Measurements from ENCODE around the gene GART.
"Not testable (repeated sequence)": the region's sequence is repeated elsewhere in the genome, so short reads cannot be mapped to it uniquely, and the experiment has no call there.

Gene GART

DNA sequence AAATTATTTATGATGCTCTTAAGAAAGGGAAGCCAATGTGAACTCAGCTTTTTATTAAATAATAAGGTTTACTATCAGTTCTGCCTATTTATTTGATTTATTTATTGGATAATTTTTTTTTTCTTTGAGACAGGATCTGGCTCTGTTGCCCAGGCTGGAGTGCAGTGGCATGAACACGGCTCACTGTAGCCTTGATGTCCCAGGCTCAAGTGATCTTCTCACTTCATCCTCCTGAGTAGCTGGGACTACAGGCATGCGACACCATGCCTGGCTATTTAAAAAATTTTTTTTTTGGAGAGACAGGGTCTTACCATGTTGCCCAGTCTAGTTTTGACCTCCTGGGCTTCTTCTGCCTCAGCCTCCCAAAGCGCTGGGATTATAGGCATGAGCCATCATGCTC lies 29.4 kb downstream of the GART start:
- DNase-seq (ENCODE audit: low spot score), result no peak

DNA sequence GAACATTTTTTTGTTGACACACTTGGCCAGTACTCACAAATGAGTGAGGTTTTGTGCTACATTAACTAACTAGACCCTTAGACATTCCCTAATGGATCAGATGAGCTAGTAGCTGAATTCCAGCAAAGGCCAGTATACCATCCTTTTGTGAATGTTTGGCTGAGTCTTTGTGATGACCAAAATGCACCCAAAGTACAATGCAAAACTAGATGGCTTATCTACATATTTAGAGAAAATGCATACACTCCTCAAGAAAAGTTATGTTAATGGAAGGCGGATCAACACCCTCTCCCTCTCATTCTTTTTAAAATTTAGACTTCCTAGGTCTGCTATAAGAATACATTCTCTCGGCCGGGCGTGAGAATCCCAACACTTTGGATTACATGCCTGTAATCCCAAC lies 30.3 kb downstream of the GART start:
- DNase-seq (ENCODE audit: low spot score), result no peak

DNA sequence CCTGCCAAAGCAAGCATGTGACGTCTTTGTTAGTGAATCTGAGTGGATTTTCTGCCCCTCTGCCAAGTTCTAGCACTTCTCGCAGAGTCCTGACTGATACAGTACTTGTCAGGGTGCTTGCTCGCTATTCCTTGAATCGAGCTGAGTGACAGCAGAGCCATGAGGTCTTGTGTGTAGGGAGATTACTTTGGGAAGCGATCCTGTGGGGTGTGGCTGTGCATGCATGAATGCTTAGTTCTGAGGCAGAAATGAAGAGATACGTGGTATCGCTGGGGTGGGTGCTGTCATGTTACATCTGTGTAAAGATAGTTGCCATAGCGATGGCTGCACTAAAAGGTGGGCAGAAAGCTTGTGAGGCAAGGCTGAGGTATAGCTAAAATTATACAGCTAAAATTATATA lies 31.1 kb downstream of the GART start:
- DNase-seq (ENCODE audit: low spot score), result no peak

DNA sequence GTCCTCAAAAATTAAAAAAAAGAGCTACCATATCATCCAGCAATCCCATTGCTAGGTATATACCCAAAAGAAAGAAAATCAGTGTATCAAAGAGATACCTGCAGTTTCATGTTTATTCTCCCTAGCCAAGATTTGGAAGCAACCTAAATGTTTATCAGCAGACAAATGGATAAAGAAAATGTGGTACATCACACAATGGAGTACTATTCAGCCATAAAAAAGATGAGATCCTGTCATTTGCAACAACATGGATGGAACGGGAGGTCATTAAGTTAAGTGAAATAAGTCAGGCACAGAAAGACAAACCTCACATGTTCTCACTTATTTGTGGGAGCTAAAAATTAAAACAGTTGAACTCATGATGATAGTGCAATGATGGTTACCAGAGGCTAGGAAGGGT lies 34.9 kb downstream of the GART start:
- not testable (repeated sequence) for DNase-seq (ENCODE audit: low spot score)

DNA sequence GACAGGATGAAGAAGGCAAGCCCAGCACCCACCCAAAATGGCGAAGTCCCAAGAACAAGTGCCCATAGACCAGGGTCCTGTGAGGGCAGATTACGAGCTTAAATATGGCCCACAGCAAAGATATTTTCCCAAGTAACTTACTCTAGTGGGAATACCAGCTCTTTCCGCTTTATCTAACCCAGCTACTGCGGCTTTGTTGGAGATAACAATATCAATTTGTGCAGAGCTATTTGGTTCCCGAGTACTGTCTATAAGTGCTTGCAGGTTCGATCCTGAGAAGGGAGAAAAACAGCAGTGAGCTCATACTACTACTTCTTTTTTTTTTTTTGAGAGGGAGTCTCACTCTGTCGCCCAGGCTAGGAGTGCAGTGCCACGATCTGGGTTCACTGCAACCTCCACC lies 36.1 kb downstream of the GART start:
- DNase-seq (ENCODE audit: low spot score), result no peak

DNA sequence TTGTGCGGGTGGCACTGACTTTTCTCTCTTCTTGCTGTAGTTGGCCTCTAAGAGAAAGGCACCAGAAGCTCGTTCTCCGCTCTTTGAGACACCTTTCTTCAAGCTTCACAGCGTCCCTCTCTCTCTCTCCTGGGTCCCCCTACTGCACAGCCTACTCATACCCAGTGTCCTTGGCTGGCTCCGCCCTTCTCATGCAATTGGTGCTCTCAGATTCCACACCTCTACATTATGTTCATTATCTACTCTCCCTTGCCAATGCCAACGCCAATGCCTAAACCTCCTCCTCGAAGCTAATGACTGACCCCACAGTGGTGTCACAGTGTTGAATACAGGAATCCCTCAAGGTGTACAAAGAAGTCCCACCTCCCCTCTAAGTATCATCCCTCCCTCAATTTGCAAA lies 45.6 kb downstream of the GART start:
- no peak for DNase-seq (ENCODE audit: low spot score)

DNA sequence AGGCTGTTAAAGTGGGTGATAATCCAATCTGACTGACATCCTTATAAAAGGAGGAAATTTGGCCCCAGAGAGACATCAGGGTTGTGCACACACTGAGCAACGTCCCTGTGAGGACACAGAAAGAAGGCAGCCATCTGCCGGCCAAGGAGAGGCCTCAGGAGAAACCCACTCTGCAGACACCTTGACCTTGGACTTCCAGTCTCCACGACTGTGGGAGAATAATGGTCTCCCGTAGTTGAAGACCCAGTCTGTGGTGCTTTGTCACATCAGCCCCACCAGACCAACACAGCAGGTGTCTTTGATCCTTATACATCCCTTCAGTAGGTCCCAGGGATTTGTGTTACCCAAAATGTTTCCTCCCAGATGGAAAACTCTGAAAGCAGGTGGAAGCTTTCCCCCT lies 46.2 kb downstream of the GART start:
- no peak for DNase-seq (ENCODE audit: low spot score)

DNA sequence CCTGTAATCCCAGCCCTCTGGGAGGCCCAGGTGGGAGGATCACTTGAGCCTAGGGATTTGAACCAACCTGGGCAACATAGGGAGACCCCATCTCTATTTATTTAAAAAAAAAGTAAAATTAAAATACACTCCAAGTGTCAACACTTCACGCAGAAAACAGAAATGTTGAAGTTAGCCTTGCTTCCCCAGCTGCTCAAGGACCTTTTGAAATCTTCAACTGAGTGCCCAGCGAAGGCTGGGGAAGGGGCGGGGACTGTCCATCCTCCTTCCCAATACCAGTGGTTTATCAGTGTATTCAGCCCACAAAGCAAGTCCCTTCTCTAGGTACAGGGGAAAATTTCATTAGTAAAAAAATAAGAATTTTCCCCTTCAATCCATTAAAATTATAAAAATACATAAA lies 48.2 kb downstream of the GART start:
- DNase-seq (ENCODE audit: low spot score), result no peak

DNA sequence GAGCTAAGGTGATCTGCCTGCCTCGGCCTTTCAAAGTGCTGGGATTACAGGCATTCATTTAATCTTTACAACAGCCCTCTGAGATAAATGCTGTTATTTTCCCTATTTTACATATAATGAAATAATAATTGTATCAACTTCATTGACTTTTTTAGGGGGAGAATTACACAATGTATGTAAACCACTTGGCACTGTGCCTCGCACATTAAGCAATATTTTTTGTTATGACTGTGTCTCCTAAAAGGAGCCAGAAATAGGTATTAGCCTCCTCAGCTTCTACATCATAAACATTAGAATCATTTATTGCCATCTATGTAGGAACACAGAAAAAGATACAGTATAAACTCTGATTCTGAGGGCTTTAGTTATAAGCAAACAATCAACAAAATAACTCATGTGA lies 49.3 kb downstream of the GART start:
- no peak for DNase-seq (ENCODE audit: low spot score)

DNA sequence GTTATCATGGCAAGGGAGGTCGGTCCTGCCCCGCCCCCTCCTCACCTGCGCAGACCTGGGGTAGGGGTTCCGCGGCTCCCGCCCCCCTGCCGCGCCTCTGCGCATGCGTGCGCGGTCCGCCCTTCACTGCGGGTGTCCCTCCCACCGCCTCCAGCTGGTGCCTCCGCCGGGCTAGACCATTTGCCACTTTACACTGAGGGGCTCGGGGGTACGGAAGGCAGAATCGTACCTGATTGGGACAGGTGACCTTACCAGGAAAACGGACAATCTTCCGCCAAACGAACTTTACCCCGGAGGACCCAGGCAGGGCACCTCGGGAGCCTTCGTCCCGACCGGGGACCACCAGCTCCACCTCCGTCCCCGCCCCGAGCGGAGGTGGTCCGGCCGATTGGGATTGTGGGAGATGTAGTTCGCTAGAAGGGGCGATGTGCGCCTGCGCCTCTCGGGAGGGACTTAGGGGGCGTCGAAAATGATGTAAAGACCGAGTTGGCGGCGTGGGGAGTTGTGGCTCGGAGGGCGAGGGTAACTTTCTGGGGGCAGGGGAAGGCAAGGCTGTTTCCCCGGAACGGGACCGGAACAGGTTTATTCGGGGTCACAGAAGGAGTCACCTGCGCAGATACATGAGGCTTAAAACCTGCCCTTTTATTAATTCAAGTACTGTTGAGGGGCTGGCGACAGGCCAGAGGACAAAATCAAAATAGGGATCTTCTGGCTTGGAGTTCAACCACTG lies 50.4 kb downstream of the GART start, which contains the start of gene DNAJC28:
Gene DNAJC28 (minus strand): TSS at position 344 of the 730 bp plus-strand sequence. CDS start 2,323 bp downstream, outside the sequence.
- DNase-seq (ENCODE audit: low spot score), result peak; percentile 94

DNA sequence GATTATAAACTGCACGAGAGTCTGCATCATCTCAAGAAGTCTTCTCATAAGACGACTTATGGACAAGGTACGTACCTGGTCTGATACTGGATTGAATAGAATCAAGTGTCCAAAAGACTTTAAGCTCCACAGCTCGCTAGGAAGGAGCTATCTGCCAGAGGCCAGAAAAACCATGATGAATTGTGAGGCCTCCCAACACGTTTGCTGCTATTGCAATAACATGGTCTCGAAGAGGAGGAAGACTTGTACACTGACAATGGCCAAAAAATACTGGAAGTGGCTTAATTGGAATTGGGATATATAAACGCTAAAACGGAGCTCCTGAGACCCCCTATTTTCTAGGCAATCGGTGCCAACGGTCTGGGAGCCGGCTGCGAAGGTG lies 50.9 kb downstream of the GART start:
- DNase-seq (ENCODE audit: low spot score), result no peak

DNA sequence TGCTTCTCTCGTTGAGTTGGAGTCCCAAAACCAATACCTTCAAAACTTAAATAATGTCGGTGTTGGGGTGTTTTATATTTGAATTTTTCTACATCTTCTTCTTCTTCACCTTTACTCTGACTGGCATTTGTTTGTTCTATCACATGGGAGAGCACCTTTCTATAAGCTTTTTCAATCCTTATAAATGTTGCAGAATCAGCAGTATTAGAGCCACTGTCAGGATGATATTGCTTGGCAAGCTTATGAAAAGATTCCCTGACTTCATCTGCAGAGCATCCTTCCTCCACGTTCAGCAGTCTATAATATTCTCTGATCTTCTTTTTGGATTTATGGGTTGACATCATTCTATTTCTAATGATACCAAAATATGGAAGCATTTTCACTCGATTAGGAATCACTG lies 53.0 kb downstream of the GART start:
- no peak for DNase-seq (ENCODE audit: low spot score)

DNA sequence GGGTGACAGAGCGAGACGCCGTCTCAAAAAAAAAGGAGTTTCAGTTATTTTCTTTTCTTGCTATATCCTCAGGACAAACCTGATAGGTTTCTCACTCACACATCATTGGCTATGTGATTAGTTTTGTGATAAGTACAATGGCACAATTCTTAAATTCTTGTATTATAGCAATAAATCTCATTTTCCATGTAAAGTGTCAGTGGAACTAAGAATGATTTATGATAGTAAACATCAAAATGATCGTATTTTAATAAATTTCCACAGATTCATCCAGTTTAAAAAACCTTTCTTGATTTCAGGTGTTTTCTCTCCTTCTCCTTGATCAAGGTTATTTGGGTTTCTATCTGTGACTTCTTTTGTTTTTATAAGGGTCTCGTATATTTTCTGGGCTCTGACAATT lies 53.9 kb downstream of the GART start:
- DNase-seq (ENCODE audit: low spot score), result no peak

DNA sequence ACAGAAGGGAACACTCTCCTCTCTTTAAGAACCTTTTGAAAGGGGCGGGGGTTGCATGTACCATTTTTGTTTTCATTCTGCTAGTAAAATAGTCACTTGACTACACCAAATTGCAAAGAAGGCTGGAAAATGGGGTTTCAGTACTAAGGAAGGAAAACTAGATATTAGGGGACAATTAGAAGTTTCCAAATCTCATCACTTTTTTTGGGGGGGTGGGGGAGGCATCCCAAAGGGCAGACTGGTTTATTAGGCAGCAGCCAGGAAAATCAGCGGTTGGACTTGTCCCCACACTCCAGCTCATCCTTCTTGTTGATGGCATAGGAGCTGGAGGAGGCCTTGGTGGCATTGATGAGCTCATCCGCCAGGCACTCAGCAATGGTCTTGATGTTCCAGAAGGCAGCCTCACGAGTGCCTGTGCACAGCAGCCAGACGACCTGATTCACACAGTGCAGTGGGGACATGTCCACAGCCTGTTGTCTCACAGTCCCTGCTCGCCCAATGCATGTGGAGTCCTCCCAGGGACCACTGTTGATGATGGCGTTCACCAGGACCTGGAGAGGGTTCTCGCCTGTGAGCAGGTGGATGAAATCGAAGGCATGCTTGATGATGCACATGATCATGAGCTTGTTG lies 60.5 kb downstream of the GART start:
- DNase-seq (ENCODE audit: low spot score), result no peak

DNA sequence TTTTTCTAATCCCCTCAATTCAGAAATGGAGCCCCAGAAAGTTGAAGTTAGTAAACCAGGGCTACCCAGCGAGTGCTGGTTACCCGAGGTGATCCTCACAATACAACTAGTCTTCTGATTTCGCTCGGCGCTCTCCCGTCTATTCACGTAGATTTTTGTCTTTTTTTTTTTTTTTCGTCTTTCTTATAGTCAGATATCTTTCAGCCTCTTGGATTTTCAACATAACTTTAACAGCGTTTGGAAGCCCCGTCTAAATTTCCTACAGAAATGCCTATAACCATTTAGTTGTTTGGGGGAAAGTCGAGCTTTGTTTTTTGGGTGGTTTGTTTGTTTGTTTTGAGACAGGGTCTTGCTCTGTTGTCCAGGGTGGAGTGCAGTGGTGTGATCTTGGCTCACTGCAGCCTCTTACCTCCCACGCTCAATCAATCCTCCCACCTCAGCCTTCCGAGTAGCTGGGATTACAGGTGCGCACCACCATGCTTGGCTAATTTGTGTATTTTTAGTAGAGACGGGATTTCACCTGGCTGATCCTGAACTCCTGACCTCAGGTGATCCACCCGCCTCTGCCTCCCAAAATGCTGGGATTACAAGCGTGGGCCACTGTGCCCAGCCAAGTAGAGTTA lies 61.3 kb downstream of the GART start:
- no peak for DNase-seq (ENCODE audit: low spot score)

DNA sequence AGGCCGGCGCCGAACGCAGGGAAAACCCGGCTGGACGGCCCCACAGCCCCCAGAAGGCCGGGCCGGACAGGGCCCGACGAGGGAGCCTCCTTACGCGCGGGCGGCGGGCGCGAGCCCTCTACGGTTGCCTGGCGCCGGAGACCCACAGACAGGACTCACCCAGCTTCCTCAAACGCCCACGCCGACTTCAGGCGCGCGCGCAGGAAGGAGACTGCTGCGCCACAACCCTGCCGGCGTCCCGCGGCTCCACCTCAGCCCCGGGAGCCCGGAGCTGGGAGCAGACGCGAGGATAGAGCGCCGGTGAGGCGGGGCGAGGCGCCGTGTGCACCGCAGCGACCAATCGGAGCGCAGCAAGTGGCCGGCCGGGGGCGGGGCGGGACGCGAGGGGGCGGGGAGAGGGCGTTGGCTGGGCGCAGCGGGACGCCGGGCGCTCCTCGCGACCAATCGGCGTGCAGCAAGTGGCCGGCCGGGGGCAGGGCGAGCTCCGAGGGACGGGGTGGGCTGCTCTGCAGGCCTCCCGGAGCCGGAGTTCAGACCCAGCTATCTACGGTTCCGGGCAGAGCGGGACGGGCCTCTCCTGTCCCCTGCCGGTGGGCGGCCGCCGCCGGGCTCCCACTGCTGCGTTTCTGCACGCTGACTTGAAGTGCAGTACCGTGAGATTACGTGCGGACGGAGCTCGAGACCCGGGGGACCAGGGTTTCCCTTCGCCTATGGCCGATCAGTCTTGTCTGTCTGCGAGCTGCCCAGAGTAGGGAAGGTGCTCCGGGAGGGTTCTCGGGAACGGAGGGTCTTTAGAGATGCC lies 62.0 kb downstream of the GART start, which contains the start of gene TMEM50B:
Gene TMEM50B (minus strand): TSS at position 296 of the 802 bp plus-strand sequence. CDS start 11,089 bp downstream, outside the sequence.
- peak; percentile 95 for DNase-seq (ENCODE audit: low spot score)

DNA sequence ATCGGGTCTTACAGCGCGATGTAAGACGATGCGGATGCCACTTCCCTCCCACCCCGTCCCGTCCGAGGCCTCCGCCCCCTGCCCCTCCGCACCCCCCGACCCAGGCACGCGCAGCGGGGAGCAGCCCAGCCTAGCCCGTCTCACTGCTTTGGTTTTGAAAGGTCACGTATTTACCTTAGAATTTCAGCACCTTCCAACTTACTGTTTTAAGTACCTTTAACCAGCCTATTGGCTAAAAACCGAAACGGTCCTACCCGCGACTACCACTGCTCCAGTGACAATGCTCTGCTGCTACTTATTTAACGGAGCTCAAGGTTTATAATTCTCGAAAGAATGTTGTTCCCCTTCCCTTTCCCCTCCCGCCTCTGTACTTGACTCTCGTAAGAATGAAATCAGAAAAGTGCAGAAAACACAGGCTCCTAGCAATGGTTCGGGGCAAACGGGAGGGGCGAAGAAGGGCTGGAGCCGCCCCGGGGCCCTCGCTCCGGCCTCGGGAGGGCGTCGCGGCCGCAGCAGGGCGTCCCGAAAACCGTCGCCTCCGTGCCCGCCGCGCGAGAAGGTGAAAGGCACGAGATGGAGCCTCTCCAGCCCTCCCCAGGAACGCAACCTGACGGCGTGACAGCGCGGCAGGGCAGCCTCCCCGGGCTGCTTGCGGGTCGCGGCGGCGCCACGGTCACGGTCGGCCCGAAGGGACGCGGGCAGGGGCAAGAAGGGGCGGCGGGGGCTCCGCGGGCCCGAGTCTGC lies 62.8 kb downstream of the GART start:
- peak; percentile 53 for DNase-seq (ENCODE audit: low spot score)

DNA sequence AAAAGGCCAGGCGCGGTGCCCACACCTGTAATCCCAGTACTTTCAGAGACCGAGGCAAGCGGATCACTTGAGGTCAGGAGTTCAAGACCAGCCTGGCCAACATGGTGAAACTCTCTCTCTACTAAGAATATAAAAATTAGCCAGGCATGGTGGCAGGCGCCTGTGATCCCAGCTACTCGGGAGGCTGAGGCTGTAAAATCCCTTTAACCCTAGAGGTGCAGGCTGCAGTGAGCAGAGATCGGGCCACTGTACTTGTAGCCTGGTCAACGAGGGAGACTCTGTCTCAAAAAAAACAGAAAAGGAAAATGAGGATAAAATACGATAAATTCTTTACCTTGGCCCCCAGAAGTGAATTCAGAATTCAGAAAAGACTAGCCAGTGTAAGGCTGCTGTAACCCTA lies 63.7 kb downstream of the GART start:
- no peak for DNase-seq (ENCODE audit: low spot score)

DNA sequence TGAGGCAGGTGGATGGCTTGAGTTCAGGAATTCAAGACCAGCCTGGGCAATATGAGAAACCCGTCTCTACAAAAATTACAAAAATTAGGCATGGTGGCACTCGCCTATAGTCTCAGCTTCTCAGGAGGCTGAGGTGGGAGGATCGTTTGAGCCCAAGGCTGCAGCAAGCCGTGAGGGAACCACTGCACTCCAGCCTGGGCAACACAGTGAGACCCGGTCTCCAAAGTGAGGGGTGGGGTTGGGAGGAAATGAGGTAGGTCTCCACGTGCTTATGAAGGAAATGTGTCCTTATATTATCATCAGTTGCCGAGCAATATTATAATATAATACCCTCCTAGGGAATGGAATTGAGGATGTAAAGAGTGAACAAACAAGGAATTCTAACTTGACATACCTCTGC lies 64.9 kb downstream of the GART start:
- DNase-seq (ENCODE audit: low spot score), result no peak

DNA sequence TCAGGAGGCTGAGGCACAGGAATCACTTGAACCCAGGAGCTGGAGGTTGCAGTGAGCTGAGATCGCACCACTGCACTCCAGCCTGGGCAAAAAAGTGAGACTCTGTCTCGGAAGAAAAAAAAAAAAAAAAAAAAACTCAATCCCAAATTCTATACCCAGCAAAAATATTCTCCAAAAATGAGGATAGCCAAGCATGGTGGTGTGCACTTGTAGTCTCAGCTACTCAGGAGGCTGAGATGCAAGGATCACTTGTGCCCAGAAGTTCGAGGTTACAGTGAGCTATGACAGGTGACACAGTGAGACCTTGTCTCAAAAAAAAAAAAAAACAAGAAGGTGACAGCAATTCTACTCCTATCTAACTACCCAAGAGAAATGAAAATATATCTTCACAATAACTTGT lies 68.6 kb downstream of the GART start:
- no peak for DNase-seq (ENCODE audit: low spot score)

DNA sequence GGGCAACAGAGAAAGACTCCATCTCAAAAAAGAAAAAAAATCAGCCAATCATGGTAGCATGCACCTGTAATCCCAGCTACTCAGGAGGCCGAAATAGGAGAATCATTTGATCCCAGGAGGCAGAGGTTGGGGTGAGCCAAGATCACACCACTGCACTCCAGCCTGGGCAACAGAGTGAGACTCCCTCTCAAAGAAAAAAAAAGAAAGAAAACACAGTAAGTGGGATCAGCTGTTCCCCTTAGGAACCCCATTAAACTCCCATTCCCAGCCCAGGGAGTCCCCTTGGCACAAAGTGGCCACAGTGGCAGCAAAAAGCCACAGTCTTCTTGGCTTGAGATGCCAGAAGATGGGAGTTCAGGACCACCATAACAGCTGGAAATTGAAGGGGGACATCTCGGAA lies 71.2 kb downstream of the GART start:
- no peak for DNase-seq (ENCODE audit: low spot score)

DNA sequence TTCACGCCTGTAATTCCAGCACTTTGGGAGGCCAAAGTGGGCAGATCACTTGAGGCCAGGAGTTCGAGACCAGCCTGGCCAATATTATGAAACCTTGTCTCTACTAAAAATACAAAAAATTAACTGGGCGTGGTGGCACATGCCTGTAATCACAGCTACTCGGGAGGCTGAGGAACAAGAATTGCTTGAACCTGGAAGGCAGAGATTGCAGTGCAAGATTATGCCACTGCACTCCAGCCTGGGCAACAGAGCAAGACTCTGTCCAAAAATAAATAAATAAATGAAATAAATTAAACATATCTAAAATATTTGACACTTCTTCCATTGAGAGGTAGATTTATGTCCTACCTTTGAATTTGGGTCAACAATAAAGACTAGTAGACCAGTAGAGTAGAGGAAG lies 72.7 kb downstream of the GART start:
- DNase-seq (ENCODE audit: low spot score), result not testable (repeated sequence)
